Loucy (cell line): ENCODE data around the gene PSMC3IP.

Experiments
- CTCF ChIP-seq: fragments of 200-600 bp; sonication (generic); conservative IDR thresholded peaks from 2 replicates; pipeline ENCODE4 v1.5.1; 2014; ENCODE audit warnings: mild to moderate bottlenecking, antibody characterized with exemption, low read length
- EZH2phosphoT487 ChIP-seq: fragments of 200-600 bp; IDR thresholded peaks from 2 replicates; pipeline ENCODE4 v1.6.1; 2018; ENCODE audit warnings: antibody characterized with exemption, mild to moderate bottlenecking, moderate library complexity, borderline replicate concordance

- TF ChIP-seq CTCF (no peak), EZH2phosphoT487 (no peak)
Measured at GRCh38 chr17:42563950-42564349, 13.6 kb downstream of the PSMC3IP start.
